ENCODE results near the gene ADCYAP1R1.

- TF ChIP-seq POLR2AphosphoS5 (IDR thresholded peaks at IDR 0.05) (no peak), EZH2 (IDR thresholded peaks at IDR 0.05; ENCODE audit: borderline replicate concordance, insufficient read depth, low read length, poor library complexity, severe bottlenecking) (no peak), RAD21 (conservative IDR thresholded peaks at IDR 0.05) (no peak), EP300 (conservative IDR thresholded peaks at IDR 0.05; ENCODE audit: poor library complexity, severe bottlenecking) (no peak), TAF1 (IDR thresholded peaks at IDR 0.05; ENCODE audit: low read depth) (no peak), SMC3 (conservative IDR thresholded peaks at IDR 0.05; ENCODE audit: poor library complexity) (no peak)
- TF ChIP-seq, protein P1, sequence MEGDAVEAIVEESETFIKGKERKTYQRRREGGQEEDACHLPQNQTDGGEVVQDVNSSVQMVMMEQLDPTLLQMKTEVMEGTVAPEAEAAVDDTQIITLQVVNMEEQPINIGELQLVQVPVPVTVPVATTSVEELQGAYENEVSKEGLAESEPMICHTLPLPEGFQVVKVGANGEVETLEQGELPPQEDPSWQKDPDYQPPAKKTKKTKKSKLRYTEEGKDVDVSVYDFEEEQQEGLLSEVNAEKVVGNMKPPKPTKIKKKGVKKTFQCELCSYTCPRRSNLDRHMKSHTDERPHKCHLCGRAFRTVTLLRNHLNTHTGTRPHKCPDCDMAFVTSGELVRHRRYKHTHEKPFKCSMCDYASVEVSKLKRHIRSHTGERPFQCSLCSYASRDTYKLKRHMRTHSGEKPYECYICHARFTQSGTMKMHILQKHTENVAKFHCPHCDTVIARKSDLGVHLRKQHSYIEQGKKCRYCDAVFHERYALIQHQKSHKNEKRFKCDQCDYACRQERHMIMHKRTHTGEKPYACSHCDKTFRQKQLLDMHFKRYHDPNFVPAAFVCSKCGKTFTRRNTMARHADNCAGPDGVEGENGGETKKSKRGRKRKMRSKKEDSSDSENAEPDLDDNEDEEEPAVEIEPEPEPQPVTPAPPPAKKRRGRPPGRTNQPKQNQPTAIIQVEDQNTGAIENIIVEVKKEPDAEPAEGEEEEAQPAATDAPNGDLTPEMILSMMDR (IDR thresholded peaks at IDR 0.05; ENCODE audit: poor library complexity, severe bottlenecking) = no peak
- TF ChIP-seq, protein P2, sequence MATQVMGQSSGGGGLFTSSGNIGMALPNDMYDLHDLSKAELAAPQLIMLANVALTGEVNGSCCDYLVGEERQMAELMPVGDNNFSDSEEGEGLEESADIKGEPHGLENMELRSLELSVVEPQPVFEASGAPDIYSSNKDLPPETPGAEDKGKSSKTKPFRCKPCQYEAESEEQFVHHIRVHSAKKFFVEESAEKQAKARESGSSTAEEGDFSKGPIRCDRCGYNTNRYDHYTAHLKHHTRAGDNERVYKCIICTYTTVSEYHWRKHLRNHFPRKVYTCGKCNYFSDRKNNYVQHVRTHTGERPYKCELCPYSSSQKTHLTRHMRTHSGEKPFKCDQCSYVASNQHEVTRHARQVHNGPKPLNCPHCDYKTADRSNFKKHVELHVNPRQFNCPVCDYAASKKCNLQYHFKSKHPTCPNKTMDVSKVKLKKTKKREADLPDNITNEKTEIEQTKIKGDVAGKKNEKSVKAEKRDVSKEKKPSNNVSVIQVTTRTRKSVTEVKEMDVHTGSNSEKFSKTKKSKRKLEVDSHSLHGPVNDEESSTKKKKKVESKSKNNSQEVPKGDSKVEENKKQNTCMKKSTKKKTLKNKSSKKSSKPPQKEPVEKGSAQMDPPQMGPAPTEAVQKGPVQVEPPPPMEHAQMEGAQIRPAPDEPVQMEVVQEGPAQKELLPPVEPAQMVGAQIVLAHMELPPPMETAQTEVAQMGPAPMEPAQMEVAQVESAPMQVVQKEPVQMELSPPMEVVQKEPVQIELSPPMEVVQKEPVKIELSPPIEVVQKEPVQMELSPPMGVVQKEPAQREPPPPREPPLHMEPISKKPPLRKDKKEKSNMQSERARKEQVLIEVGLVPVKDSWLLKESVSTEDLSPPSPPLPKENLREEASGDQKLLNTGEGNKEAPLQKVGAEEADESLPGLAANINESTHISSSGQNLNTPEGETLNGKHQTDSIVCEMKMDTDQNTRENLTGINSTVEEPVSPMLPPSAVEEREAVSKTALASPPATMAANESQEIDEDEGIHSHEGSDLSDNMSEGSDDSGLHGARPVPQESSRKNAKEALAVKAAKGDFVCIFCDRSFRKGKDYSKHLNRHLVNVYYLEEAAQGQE (IDR thresholded peaks at IDR 0.05; ENCODE audit: borderline replicate concordance) = no peak
Measured at GRCh38 chr7:31079824-31080511, 27.9 kb downstream of the ADCYAP1R1 start.

All from neural cell (in vitro differentiated cells).